Measurements from ENCODE around the gene COMMD3. TPM values are rescaled to one million over a fixed set of nuclear protein-coding genes. Genes with fewer than 3 reads are reported as not detected.

COMMD3 gene
- 21.9 TPM for total RNA-seq

- H3K9me3 ChIP-seq, result no peaks in the 10 kb centered on the region
- peak within 1 kb of the TSS; percentile 89 to 90 for H3K27ac ChIP-seq
- peaks cover 4 to 27% of the 10 kb centered on the region in 2 donors for H3K4me1 ChIP-seq
- peak within 1 kb of the TSS; percentile 91 to 94 for H3K4me3 ChIP-seq
- TF ChIP-seq CTCF (IDR thresholded peaks at IDR 0.05), result no peak
- peak in 1 of 2 donors; percentile 93 for DNase-seq (ENCODE audit: low spot score in 2 of 2)
- H3K27me3 ChIP-seq, result no peaks in the 10 kb centered on the region
- no peaks in the 10 kb centered on the region for H3K36me3 ChIP-seq
- intact Hi-C loops (cut with DNase I), result loop anchor here (1.0 to 10.0 kb wide), 7 partner anchors 64 to 982 kb away; no protein-coding TSS in a partner anchor
These were observed at the start of gene COMMD3 for GRCh38 chr10:22316286-22317075. Gene COMMD3 (plus strand): TSS chr10:22316388. CDS start chr10:22316418, 30 bp downstream.

DNA sequence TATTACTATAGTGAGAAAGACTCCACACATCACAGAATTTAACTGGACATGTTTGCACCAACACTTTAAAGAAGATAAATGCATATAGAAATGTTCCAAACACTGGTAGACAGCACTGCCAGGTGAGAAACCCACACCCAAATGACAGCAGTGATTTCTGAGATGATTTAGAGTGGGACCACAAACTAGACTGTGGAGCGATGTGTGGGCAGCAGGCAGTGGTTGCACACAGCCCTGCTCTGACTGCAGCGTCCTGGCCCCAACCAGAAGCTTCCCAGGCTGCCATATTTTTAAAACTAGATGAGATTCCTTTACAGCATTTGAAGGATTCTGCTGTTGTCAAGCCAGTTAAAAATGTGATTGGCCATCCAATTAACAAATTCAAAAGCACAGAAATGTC is 47.7 kb upstream of the COMMD3 start:
- no peaks in the 10 kb centered on the region for H3K4me1 ChIP-seq
- no peak overlapping the region for H3K4me3 ChIP-seq
- no peaks in the 10 kb centered on the region for H3K27me3 ChIP-seq
- no peak for TF ChIP-seq CTCF (IDR thresholded peaks at IDR 0.05)
- no peaks in the 10 kb centered on the region for H3K9me3 ChIP-seq
- no peak for DNase-seq (ENCODE audit: low spot score in 2 of 2)
- intact Hi-C loops (cut with DNase I), result no loop called here
- H3K36me3 ChIP-seq, result no peaks in the 10 kb centered on the region
- no peak overlapping the region for H3K27ac ChIP-seq

GRCh38 chr10:22271786-22272185 is 44.4 kb upstream of the COMMD3 start:
- intact Hi-C loops (cut with DNase I), result no loop called here

DNA sequence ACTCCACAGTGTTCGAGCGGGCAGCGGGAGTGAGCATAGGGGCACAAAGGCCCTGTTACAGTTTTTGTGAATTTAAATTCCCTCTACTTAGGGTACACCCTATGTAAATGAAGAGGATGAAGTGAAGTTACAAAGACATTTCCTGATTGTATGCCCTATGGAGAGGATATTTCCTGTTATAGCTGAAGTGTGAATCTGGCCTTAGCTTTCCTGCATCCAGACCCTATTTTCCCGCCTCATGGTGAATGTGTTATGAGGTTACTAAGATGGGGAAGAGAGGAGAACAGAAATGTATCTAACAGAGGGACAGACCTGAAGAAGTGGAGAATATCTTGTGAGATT is 37.8 kb upstream of the COMMD3 start:
- no peaks in the 10 kb centered on the region for H3K27me3 ChIP-seq
- H3K36me3 ChIP-seq, result no peaks in the 10 kb centered on the region
- DNase-seq (ENCODE audit: low spot score in 2 of 2), result no peak
- TF ChIP-seq CTCF (IDR thresholded peaks at IDR 0.05), result no peak
- no peak overlapping the region for H3K4me3 ChIP-seq
- no peaks in the 10 kb centered on the region for H3K4me1 ChIP-seq
- H3K9me3 ChIP-seq, result no peaks in the 10 kb centered on the region
- H3K27ac ChIP-seq, result no peak overlapping the region
- intact Hi-C loops (cut with DNase I), result no loop called here

More at GRCh38 chr10:22271786-22272185, 44.4 kb upstream of the COMMD3 start:
- H3K36me3 ChIP-seq, result no peaks in the 10 kb centered on the region
- H3K27ac ChIP-seq, result no peak overlapping the region
- H3K4me3 ChIP-seq, result no peak overlapping the region
- no peaks in the 10 kb centered on the region for H3K27me3 ChIP-seq
- no peak for TF ChIP-seq CTCF (IDR thresholded peaks at IDR 0.05)
- no peaks in the 10 kb centered on the region for H3K4me1 ChIP-seq
- no peaks in the 10 kb centered on the region for H3K9me3 ChIP-seq
- no peak for DNase-seq (ENCODE audit: low spot score in 2 of 2)

DNA sequence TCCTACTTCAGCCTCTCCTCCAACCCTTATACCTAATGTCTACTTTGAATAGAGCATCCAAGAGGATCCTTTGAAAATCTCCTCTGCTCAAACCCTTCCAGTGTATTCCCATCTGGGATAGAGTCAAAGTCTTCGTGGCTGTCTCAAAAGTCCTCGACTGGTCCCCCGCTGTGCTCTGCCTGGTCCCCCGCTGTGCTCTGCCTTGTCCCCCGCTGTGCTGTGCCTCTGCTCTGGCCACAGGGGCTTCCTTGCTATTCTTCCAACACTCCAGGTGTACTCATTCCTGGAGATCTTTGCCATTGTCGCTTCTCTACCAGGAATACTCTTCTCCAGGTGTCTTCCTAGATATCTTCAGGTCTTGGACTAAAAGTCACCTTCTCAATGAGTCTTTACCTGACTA is 36.1 kb upstream of the COMMD3 start:
- H3K27me3 ChIP-seq, result no peaks in the 10 kb centered on the region
- no peak overlapping the region for H3K27ac ChIP-seq
- H3K9me3 ChIP-seq, result no peaks in the 10 kb centered on the region
- H3K4me3 ChIP-seq, result no peak overlapping the region
- no peaks in the 10 kb centered on the region for H3K4me1 ChIP-seq
- intact Hi-C loops (cut with DNase I), result no loop called here
- no peak for TF ChIP-seq CTCF (IDR thresholded peaks at IDR 0.05)
- DNase-seq (ENCODE audit: low spot score in 2 of 2), result no peak
- H3K36me3 ChIP-seq, result no peaks in the 10 kb centered on the region

Data from ascending aorta (tissue), 2 donors.